ENCODE data around the gene BMAL1. TPM values are rescaled to one million over a fixed set of nuclear protein-coding genes. Genes with fewer than 3 reads are reported as not detected.

The BMAL1 gene
- not detected in 2 replicates for total RNA-seq (2014; rRNA removed; shearing (Covaris generic); ENCODE audit: low replicate concordance)

DNA sequence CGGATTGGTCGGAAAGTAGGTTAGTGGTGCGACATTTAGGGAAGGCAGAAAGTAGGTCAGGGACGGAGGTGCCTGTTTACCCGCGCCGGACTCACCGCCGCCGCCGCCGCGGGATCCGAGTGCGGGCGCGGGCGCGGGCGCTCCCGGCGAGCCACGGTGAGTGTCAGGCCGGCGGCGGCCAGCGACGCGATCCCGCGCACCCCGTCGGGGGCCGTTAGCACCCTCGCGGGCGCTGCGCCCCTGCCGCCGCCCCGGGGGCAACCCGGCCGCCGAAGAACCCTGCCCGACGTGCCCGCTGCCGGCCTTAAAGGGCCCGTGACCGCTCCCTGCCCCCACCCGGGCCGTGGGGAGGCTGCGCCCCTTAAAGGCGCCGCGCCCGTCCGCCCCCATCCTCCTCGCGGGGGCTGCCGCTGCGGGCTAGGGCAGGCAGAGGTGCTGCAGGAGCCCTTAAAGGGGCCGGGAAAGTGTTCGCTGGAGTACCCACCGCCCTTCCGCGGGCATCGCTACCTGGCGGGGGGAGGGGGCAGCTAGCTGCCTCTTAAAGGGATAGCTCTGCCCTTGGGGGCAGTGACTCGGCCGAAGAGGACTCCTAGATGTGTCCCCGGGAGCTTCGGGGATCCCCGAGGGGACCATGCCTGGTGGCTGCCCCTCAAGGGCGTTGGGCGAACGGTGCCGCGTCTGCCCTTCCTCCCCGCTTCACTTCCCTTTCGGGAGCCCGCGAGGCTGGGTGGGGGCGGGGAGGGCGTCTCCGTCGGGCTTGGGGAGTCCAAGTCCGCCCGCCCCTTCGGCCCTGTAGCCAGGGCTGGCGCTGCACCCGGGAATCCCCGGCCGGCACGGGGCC lies at the start of gene BMAL1:
TSS of gene BMAL1 (plus strand) at position 23 of the 841 bp plus-strand sequence. CDS start 76,519 bp downstream, outside the sequence.
- Histone ChIP-seq H3K36me3 (ENCODE audit: insufficient read depth, low read length) (no peaks in the 10 kb centered on the region), H3K79me2 (ENCODE audit: low read length) (no peaks in the 10 kb centered on the region), H4K20me1 (ENCODE audit: insufficient read depth, low read depth, low read length) (no peaks in the 10 kb centered on the region), H2AFZ (ENCODE audit: low read length) (no peak within 1 kb of the TSS), H3K9me3 (ENCODE audit: low read length) (no peaks in the 10 kb centered on the region), H3K9ac (ENCODE audit: low read length) (no peak within 1 kb of the TSS), H3K4me3 (ENCODE audit: low read length) (no peak within 1 kb of the TSS), H3K27me3 (ENCODE audit: low read length) (no peaks in the 10 kb centered on the region), H3K4me2 (ENCODE audit: low read depth, low read length, poor library complexity, severe bottlenecking) (no peak within 1 kb of the TSS), H3K4me1 (ENCODE audit: low read length) (no peaks in the 10 kb centered on the region), H3K27ac (ENCODE audit: low read length) (no peak within 1 kb of the TSS), H3K9me2 (replicated peaks; ENCODE audit: insufficient read depth, low read length) (no peaks in the 10 kb centered on the region)
- DNase-seq, result no peak

- no peaks in the 10 kb centered on the region for H3K36me3 ChIP-seq (ENCODE audit: insufficient read depth, low read length)
- H3K4me1 ChIP-seq (ENCODE audit: low read length), result no peaks in the 10 kb centered on the region
- H3K27me3 ChIP-seq (ENCODE audit: low read length), result no peaks in the 10 kb centered on the region
- H3K4me2 ChIP-seq (ENCODE audit: low read depth, low read length, poor library complexity, severe bottlenecking), result no peak overlapping the region
- H4K20me1 ChIP-seq (ENCODE audit: insufficient read depth, low read depth, low read length), result no peaks in the 10 kb centered on the region
- H3K79me2 ChIP-seq (ENCODE audit: low read length), result no peaks in the 10 kb centered on the region
- DNase-seq, result no peak
- H3K27ac ChIP-seq (ENCODE audit: low read length), result no peak overlapping the region
- H3K9ac ChIP-seq (ENCODE audit: low read length), result no peak overlapping the region
- H3K9me2 ChIP-seq (replicated peaks; ENCODE audit: insufficient read depth, low read length), result no peaks in the 10 kb centered on the region
- no peaks in the 10 kb centered on the region for H3K9me3 ChIP-seq (ENCODE audit: low read length)
- no peak overlapping the region for H3K4me3 ChIP-seq (ENCODE audit: low read length)
- H2AFZ ChIP-seq (ENCODE audit: low read length), result no peak overlapping the region
These were observed 49.0 kb upstream of the BMAL1 start for GRCh38 chr11:13228572-13228971.

- no peaks in the 10 kb centered on the region for H3K27me3 ChIP-seq (ENCODE audit: low read length)
- H3K9me2 ChIP-seq (replicated peaks; ENCODE audit: insufficient read depth, low read length), result no peaks in the 10 kb centered on the region
- no peak overlapping the region for H3K27ac ChIP-seq (ENCODE audit: low read length)
- H3K79me2 ChIP-seq (ENCODE audit: low read length), result no peaks in the 10 kb centered on the region
- DNase-seq, result no peak
- no peak overlapping the region for H2AFZ ChIP-seq (ENCODE audit: low read length)
- H4K20me1 ChIP-seq (ENCODE audit: insufficient read depth, low read depth, low read length), result no peaks in the 10 kb centered on the region
- no peaks in the 10 kb centered on the region for H3K9me3 ChIP-seq (ENCODE audit: low read length)
- no peak overlapping the region for H3K9ac ChIP-seq (ENCODE audit: low read length)
- no peak overlapping the region for H3K4me3 ChIP-seq (ENCODE audit: low read length)
- H3K4me2 ChIP-seq (ENCODE audit: low read depth, low read length, poor library complexity, severe bottlenecking), result no peak overlapping the region
- no peaks in the 10 kb centered on the region for H3K4me1 ChIP-seq (ENCODE audit: low read length)
- H3K36me3 ChIP-seq (ENCODE audit: insufficient read depth, low read length), result no peaks in the 10 kb centered on the region
These were observed 48.5 kb upstream of the BMAL1 start for GRCh38 chr11:13229136-13229535.

- Histone ChIP-seq H4K20me1 (ENCODE audit: insufficient read depth, low read depth, low read length) (no peaks in the 10 kb centered on the region), H3K36me3 (ENCODE audit: insufficient read depth, low read length) (no peaks in the 10 kb centered on the region), H3K9ac (ENCODE audit: low read length) (no peak overlapping the region), H3K27me3 (ENCODE audit: low read length) (no peaks in the 10 kb centered on the region), H3K4me1 (ENCODE audit: low read length) (no peaks in the 10 kb centered on the region), H3K9me2 (replicated peaks; ENCODE audit: insufficient read depth, low read length) (no peaks in the 10 kb centered on the region), H3K9me3 (ENCODE audit: low read length) (no peaks in the 10 kb centered on the region), H3K27ac (ENCODE audit: low read length) (no peak overlapping the region), H2AFZ (ENCODE audit: low read length) (no peak overlapping the region), H3K4me2 (ENCODE audit: low read depth, low read length, poor library complexity, severe bottlenecking) (no peak overlapping the region), H3K79me2 (ENCODE audit: low read length) (no peaks in the 10 kb centered on the region), H3K4me3 (ENCODE audit: low read length) (no peak overlapping the region)
- no peak for DNase-seq
These were observed 47.8 kb upstream of the BMAL1 start for GRCh38 chr11:13229711-13230318.

DNA sequence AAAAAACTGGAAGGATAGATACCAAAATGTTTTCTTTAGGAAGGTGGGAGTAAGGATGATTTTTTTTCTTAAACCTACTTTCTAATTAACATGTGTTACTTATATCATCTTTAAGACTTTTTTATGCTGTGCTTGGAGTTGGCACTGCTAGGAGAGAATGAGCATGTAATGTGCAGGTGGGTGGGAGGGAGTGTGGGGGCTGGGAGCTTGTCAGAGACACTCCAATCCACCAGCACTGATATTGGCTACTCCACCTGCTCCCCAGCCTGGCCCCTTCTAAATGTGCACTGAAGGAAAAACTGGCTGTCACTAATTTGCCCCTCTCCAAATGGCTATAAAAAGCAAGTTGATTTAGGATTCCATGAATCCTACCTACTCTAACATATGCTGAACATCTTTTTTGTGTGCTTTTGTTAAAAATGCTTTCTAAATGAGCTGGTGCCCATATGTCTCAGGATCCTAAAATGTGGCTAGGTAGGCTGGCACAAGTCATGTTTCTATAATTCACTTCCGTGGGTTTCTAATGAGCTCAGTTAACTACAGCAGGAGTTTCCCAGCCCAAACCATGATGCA lies 44.3 kb upstream of the BMAL1 start:
- Histone ChIP-seq H3K9me2 (replicated peaks; ENCODE audit: insufficient read depth, low read length) (no peaks in the 10 kb centered on the region), H3K4me1 (ENCODE audit: low read length) (no peaks in the 10 kb centered on the region), H3K27me3 (ENCODE audit: low read length) (no peaks in the 10 kb centered on the region), H3K9ac (ENCODE audit: low read length) (no peak overlapping the region), H2AFZ (ENCODE audit: low read length) (no peak overlapping the region), H3K4me2 (ENCODE audit: low read depth, low read length, poor library complexity, severe bottlenecking) (no peak overlapping the region), H3K27ac (ENCODE audit: low read length) (no peak overlapping the region), H3K79me2 (ENCODE audit: low read length) (no peaks in the 10 kb centered on the region), H3K36me3 (ENCODE audit: insufficient read depth, low read length) (no peaks in the 10 kb centered on the region), H3K4me3 (ENCODE audit: low read length) (no peak overlapping the region), H4K20me1 (ENCODE audit: insufficient read depth, low read depth, low read length) (no peaks in the 10 kb centered on the region), H3K9me3 (ENCODE audit: low read length) (no peaks in the 10 kb centered on the region)
- DNase-seq, result no peak

- H3K4me2 ChIP-seq (ENCODE audit: low read depth, low read length, poor library complexity, severe bottlenecking), result no peak overlapping the region
- H3K27ac ChIP-seq (ENCODE audit: low read length), result no peak overlapping the region
- no peaks in the 10 kb centered on the region for H3K9me2 ChIP-seq (replicated peaks; ENCODE audit: insufficient read depth, low read length)
- no peak overlapping the region for H2AFZ ChIP-seq (ENCODE audit: low read length)
- no peak overlapping the region for H3K9ac ChIP-seq (ENCODE audit: low read length)
- no peaks in the 10 kb centered on the region for H3K9me3 ChIP-seq (ENCODE audit: low read length)
- no peak overlapping the region for H3K4me3 ChIP-seq (ENCODE audit: low read length)
- DNase-seq, result no peak
- no peaks in the 10 kb centered on the region for H3K36me3 ChIP-seq (ENCODE audit: insufficient read depth, low read length)
- no peaks in the 10 kb centered on the region for H4K20me1 ChIP-seq (ENCODE audit: insufficient read depth, low read depth, low read length)
- H3K79me2 ChIP-seq (ENCODE audit: low read length), result no peaks in the 10 kb centered on the region
- no peaks in the 10 kb centered on the region for H3K27me3 ChIP-seq (ENCODE audit: low read length)
- H3K4me1 ChIP-seq (ENCODE audit: low read length), result no peaks in the 10 kb centered on the region
These were observed 41.7 kb upstream of the BMAL1 start for GRCh38 chr11:13235895-13236294.

DNA sequence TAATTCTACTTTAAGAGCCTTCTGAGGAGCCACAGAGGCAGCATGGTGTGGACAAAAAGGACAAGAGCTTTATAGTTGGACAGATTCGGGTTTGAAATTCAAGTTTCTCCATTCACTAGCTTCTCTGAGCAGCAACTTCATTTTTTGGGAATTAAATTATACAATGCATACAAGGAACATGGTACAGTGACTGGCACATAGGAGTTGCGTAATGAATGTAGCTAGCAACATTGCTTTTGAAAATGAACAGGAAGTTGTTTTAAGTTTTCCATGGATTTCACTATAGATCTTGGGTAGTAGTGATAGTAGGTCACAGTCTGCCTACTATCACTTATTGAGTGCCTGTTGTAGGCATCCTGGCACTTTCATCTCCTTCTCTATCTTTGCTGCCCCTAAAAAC lies 41.0 kb upstream of the BMAL1 start:
- Histone ChIP-seq H2AFZ (ENCODE audit: low read length) (no peak overlapping the region), H3K9ac (ENCODE audit: low read length) (no peak overlapping the region), H3K79me2 (ENCODE audit: low read length) (no peaks in the 10 kb centered on the region), H3K27me3 (ENCODE audit: low read length) (no peaks in the 10 kb centered on the region), H3K9me2 (replicated peaks; ENCODE audit: insufficient read depth, low read length) (no peaks in the 10 kb centered on the region), H3K9me3 (ENCODE audit: low read length) (no peaks in the 10 kb centered on the region), H3K4me1 (ENCODE audit: low read length) (no peaks in the 10 kb centered on the region), H3K36me3 (ENCODE audit: insufficient read depth, low read length) (no peaks in the 10 kb centered on the region), H3K4me2 (ENCODE audit: low read depth, low read length, poor library complexity, severe bottlenecking) (no peak overlapping the region), H4K20me1 (ENCODE audit: insufficient read depth, low read depth, low read length) (no peaks in the 10 kb centered on the region), H3K4me3 (ENCODE audit: low read length) (no peak overlapping the region), H3K27ac (ENCODE audit: low read length) (no peak overlapping the region)
- DNase-seq, result no peak

DNA sequence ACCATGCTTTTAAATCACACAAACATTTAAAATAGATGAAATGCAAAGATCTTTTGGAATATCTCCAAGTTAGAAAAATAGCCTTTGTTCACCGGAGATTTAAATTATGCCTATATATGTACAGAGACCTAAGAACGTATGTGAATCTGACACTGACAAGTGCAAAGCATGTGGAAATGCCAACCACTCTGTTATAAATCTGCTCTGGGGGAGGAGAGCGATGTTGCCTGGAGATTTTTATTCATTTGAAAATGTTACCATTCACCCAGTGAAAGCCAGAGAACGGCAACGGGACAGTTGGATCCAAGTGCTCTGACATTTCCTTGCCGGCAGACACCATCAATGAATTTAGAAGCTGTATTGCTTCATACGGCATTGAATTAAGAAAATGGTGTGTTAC lies 39.8 kb upstream of the BMAL1 start:
- Histone ChIP-seq H2AFZ (ENCODE audit: low read length) (no peak overlapping the region), H3K4me3 (ENCODE audit: low read length) (no peak overlapping the region), H3K9ac (ENCODE audit: low read length) (no peak overlapping the region), H4K20me1 (ENCODE audit: insufficient read depth, low read depth, low read length) (no peaks in the 10 kb centered on the region), H3K79me2 (ENCODE audit: low read length) (no peaks in the 10 kb centered on the region), H3K4me2 (ENCODE audit: low read depth, low read length, poor library complexity, severe bottlenecking) (no peak overlapping the region), H3K9me3 (ENCODE audit: low read length) (no peaks in the 10 kb centered on the region), H3K27me3 (ENCODE audit: low read length) (no peaks in the 10 kb centered on the region), H3K36me3 (ENCODE audit: insufficient read depth, low read length) (no peaks in the 10 kb centered on the region), H3K4me1 (ENCODE audit: low read length) (no peaks in the 10 kb centered on the region), H3K27ac (ENCODE audit: low read length) (no peak overlapping the region), H3K9me2 (replicated peaks; ENCODE audit: insufficient read depth, low read length) (no peaks in the 10 kb centered on the region)
- DNase-seq, result no peak

Measured in Karpas-422 (cell line).